CD8-positive, alpha-beta memory T cell (primary cell): ENCODE data around the gene GSG1L2. TPM values are rescaled to one million over a fixed set of nuclear protein-coding genes. Genes with fewer than 3 reads are reported as not detected.

Experiments used
- CTCF ChIA-PET: fragments of 350-600 bp; sonication (Branson Sonifier 250); formaldehyde crosslinking; loops from one replicate; lab custom pipeline; 2021; ENCODE audit warnings: antibody characterized with exemption; lab: Charles Lee
- POLR2A ChIA-PET: fragments of 350-600 bp; sonication (Branson Sonifier 250); formaldehyde crosslinking; loops from one replicate; lab custom pipeline; 2021; ENCODE audit warnings: antibody characterized with exemption; lab: Charles Lee
- DNase-seq, 5 donors: peaks; one replicate each; pipeline versions ENCODE4 v3.0.0 to v3.0.0-alpha.2; 2020 to 2022; ENCODE audit warnings: mixed read lengths in 1 of 5
- H3K27ac ChIP-seq: one replicate; pipeline ENCODE4 v1.7.0; 2013; ENCODE audit warnings: low read depth, mild to moderate bottlenecking, low read length, moderate library complexity
- H3K27me3 ChIP-seq: 2 replicates; pipeline ENCODE4 v1.7.0; 2013; ENCODE audit warnings: low read length, mild to moderate bottlenecking; ENCODE audit not compliant: insufficient read depth, poor library complexity, severe bottlenecking
- H3K36me3 ChIP-seq: 2 replicates; pipeline ENCODE4 v1.7.0; 2013; ENCODE audit warnings: mild to moderate bottlenecking, low read length, moderate library complexity; ENCODE audit not compliant: insufficient read depth
- H3K4me1 ChIP-seq: 2 replicates; pipeline ENCODE4 v1.7.0; 2013; ENCODE audit warnings: mild to moderate bottlenecking, low read length, moderate library complexity; ENCODE audit not compliant: insufficient read depth
- H3K4me3 ChIP-seq: 2 replicates; pipeline ENCODE4 v1.7.0; 2013; ENCODE audit warnings: mild to moderate bottlenecking, low read length
- H3K9me3 ChIP-seq: 2 replicates; pipeline ENCODE4 v1.7.0; 2013; ENCODE audit warnings: mild to moderate bottlenecking, low read length
- H3K27ac Mint-ChIP-seq, 8 donors: one replicate each; pipeline ENCODE4 v1.8.0; 2020 to 2021; ENCODE audit warnings: mixed read lengths in 8 of 8, mild to moderate bottlenecking in 6 of 8, inconsistent platforms in 3 of 8, moderate library complexity in 3 of 8
- H3K27me3 Mint-ChIP-seq, 2 donors: one replicate each; pipeline ENCODE4 v1.8.0; 2020 to 2021; ENCODE audit warnings: mixed read lengths in 2 of 2, mild to moderate bottlenecking in 1 of 2, moderate library complexity in 1 of 2
- H3K36me3 Mint-ChIP-seq, 3 donors: one replicate each; pipeline ENCODE4 v1.8.0; 2020 to 2021; ENCODE audit warnings: mixed read lengths in 3 of 3, inconsistent platforms in 1 of 3, mild to moderate bottlenecking in 1 of 3
- H3K4me1 Mint-ChIP-seq, 3 donors: one replicate each; pipeline ENCODE4 v1.8.0; 2020 to 2021; ENCODE audit warnings: mixed read lengths in 3 of 3, inconsistent platforms in 1 of 3, mild to moderate bottlenecking in 1 of 3
- H3K4me3 Mint-ChIP-seq, 7 donors: one replicate each; pipeline ENCODE4 v1.8.0; 2020 to 2021; ENCODE audit warnings: mixed read lengths in 7 of 7, mild to moderate bottlenecking in 6 of 7, moderate library complexity in 4 of 7, inconsistent platforms in 2 of 7
- H3K9me3 Mint-ChIP-seq, 5 donors: one replicate each; pipeline ENCODE4 v1.8.0; 2020 to 2022; ENCODE audit warnings: mixed read lengths in 5 of 5, mild to moderate bottlenecking in 3 of 5, moderate library complexity in 2 of 5, inconsistent platforms in 1 of 5
- polyA plus RNA-seq: library from polyadenylated mRNA; unstranded; fragments of 300-500 nt; fragmentation: Illumina TruSeq; gene quantifications from one replicate; pipeline ENCODE4 v1.2.3, GENCODE V29; 2021
- total RNA-seq, 2 experiments: library from RNA; stranded (reverse); gene quantifications; one replicate each; pipeline ENCODE4 v1.2.3, GENCODE V29; 2021

The GSG1L2 gene
- total and polyA plus RNA-seq, 3 experiments from 2014 or later = not detected

- DNase-seq = no peak
- H3K27me3 ChIP-seq = no peaks in the 10 kb centered on the region
- H3K27ac Mint-ChIP-seq = no peak overlapping the region
- POLR2A ChIA-PET = no interaction called here
- peaks cover 0 to 2% (median 0%) of the 10 kb centered on the region in 3 donors for H3K4me1 Mint-ChIP-seq
- H3K36me3 Mint-ChIP-seq = no peaks in the 10 kb centered on the region
- H3K36me3 ChIP-seq = no peaks in the 10 kb centered on the region
- CTCF ChIA-PET = no interaction called here
- H3K27me3 Mint-ChIP-seq = peaks cover 14 to 24% of the 10 kb centered on the region in 2 donors
- H3K4me3 ChIP-seq = no peak overlapping the region
- no peaks in the 10 kb centered on the region for H3K4me1 ChIP-seq
- H3K4me3 Mint-ChIP-seq = no peak overlapping the region
- H3K9me3 Mint-ChIP-seq = no peaks in the 10 kb centered on the region
- no peaks in the 10 kb centered on the region for H3K9me3 ChIP-seq
- no peak overlapping the region for H3K27ac ChIP-seq
Measured at GRCh38 chr17:9766970-9767369, 54.9 kb downstream of the GSG1L2 start.

GRCh38 chr17:9765322-9765721 lies 56.6 kb downstream of the GSG1L2 start:
- Mint-ChIP-seq H3K9me3 (no peaks in the 10 kb centered on the region), H3K4me1 (peaks cover 0 to 2% (median 0%) of the 10 kb centered on the region in 3 donors), H3K27me3 (peaks cover 16 to 29% of the 10 kb centered on the region in 2 donors), H3K4me3 (no peak overlapping the region), H3K36me3 (no peaks in the 10 kb centered on the region), H3K27ac (no peak overlapping the region)
- H3K4me1 ChIP-seq = no peaks in the 10 kb centered on the region
- H3K4me3 ChIP-seq = no peak overlapping the region
- no peaks in the 10 kb centered on the region for H3K36me3 ChIP-seq
- no peaks in the 10 kb centered on the region for H3K27me3 ChIP-seq
- H3K27ac ChIP-seq = no peak overlapping the region
- no peaks in the 10 kb centered on the region for H3K9me3 ChIP-seq
- ChIA-PET POLR2A (no interaction called here), CTCF (no interaction called here)
- DNase-seq = no peak

- Mint-ChIP-seq H3K9me3 (no peaks in the 10 kb centered on the region), H3K4me1 (peaks cover 0 to 2% (median 0%) of the 10 kb centered on the region in 3 donors), H3K27me3 (peaks cover 18 to 33% of the 10 kb centered on the region in 2 donors), H3K4me3 (no peak overlapping the region), H3K36me3 (no peaks in the 10 kb centered on the region), H3K27ac (no peak overlapping the region)
- ChIA-PET POLR2A (no interaction called here), CTCF (interaction anchor here (0.5 kb wide), 1 partner anchor 443 kb away, joined by 3 read pairs; no protein-coding TSS in a partner anchor)
- no peak overlapping the region for H3K4me3 ChIP-seq
- no peaks in the 10 kb centered on the region for H3K27me3 ChIP-seq
- H3K9me3 ChIP-seq = no peaks in the 10 kb centered on the region
- no peaks in the 10 kb centered on the region for H3K4me1 ChIP-seq
- no peaks in the 10 kb centered on the region for H3K36me3 ChIP-seq
- no peak for DNase-seq
- no peak overlapping the region for H3K27ac ChIP-seq
Measured at GRCh38 chr17:9763643-9764042, 58.2 kb downstream of the GSG1L2 start.

- H3K27me3 ChIP-seq = no peaks in the 10 kb centered on the region
- no peak overlapping the region for H3K27ac ChIP-seq
- no peak overlapping the region for H3K4me3 ChIP-seq
- Mint-ChIP-seq H3K4me3 (no peak overlapping the region), H3K36me3 (no peaks in the 10 kb centered on the region), H3K4me1 (no peaks in the 10 kb centered on the region), H3K27ac (no peak overlapping the region), H3K27me3 (peaks cover 7 to 35% of the 10 kb centered on the region in 2 donors), H3K9me3 (no peaks in the 10 kb centered on the region)
- no peaks in the 10 kb centered on the region for H3K36me3 ChIP-seq
- POLR2A ChIA-PET = no interaction called here
- CTCF ChIA-PET = no interaction called here
- DNase-seq = no peak
- H3K9me3 ChIP-seq = no peaks in the 10 kb centered on the region
- no peaks in the 10 kb centered on the region for H3K4me1 ChIP-seq
Measured at GRCh38 chr17:9760266-9760665, 61.6 kb downstream of the GSG1L2 start.

GRCh38 chr17:9755083-9755482 lies 66.8 kb downstream of the GSG1L2 start:
- CTCF ChIA-PET = interaction anchor here (1.6 kb wide), 1 partner anchor 13 kb away, joined by 4 read pairs; no protein-coding TSS in a partner anchor
- no peaks in the 10 kb centered on the region for H3K36me3 ChIP-seq
- no peaks in the 10 kb centered on the region for H3K27me3 ChIP-seq
- no peak for DNase-seq
- no peaks in the 10 kb centered on the region for H3K4me1 Mint-ChIP-seq
- H3K27ac Mint-ChIP-seq = no peak overlapping the region
- no peak overlapping the region for H3K4me3 Mint-ChIP-seq
- POLR2A ChIA-PET = no interaction called here
- H3K27ac ChIP-seq = no peak overlapping the region
- no peaks in the 10 kb centered on the region for H3K9me3 Mint-ChIP-seq
- H3K4me3 ChIP-seq = no peak overlapping the region
- H3K9me3 ChIP-seq = no peaks in the 10 kb centered on the region
- no peaks in the 10 kb centered on the region for H3K4me1 ChIP-seq
- H3K27me3 Mint-ChIP-seq = peaks cover 27 to 55% of the 10 kb centered on the region in 2 donors
- H3K36me3 Mint-ChIP-seq = no peaks in the 10 kb centered on the region

Other genes starting within 250 kb of the GSG1L2 start
- 10 to 100 TPM; 63.3 to 64.8 TPM for gene STX8, start 246.3 kb downstream of the GSG1L2 start, total RNA-seq
- gene STX8, start 246.3 kb downstream of the GSG1L2 start, polyA plus RNA-seq = 171 TPM
- not detected for gene CFAP52, start 245.4 kb downstream of the GSG1L2 start, total RNA-seq
- not detected for gene CFAP52, start 245.4 kb downstream of the GSG1L2 start, polyA plus RNA-seq
- gene USP43, start 176.6 kb downstream of the GSG1L2 start, total RNA-seq = under 1 TPM; 0.22 to 0.24 TPM
- 0.31 TPM for gene USP43, start 176.6 kb downstream of the GSG1L2 start, polyA plus RNA-seq
- gene DHRS7C, start 30.5 kb downstream of the GSG1L2 start, total RNA-seq = not detected
- not detected for gene DHRS7C, start 30.5 kb downstream of the GSG1L2 start, polyA plus RNA-seq
- gene GLP2R, start 3.8 kb upstream of the GSG1L2 start, total RNA-seq = not detected
- gene GLP2R, start 3.8 kb upstream of the GSG1L2 start, polyA plus RNA-seq = not detected
- gene RCVRN, start 83.2 kb upstream of the GSG1L2 start, total RNA-seq = not detected
- not detected for gene RCVRN, start 83.2 kb upstream of the GSG1L2 start, polyA plus RNA-seq